K562 (cell line): ENCODE measurements around the gene THEMIS. TPM values are rescaled to one million over a fixed set of nuclear protein-coding genes. Genes with fewer than 3 reads are reported as not detected.

Experiments
- ATAC-seq: fragments of 200-7000 bp; cut with Tn5 transposase; 3 replicates; pipeline ENCODE4 v1.9.1; 2020; ENCODE audit warnings: moderate library complexity
- BruUV-seq: library from RNA; stranded (reverse); fragments of 400-500 nt; replicated peaks from 2 replicates; lab custom pipeline; 2021; lab: Mats Ljungman, UMichigan
- CTCF ChIA-PET: fragments of 300-600 bp; formaldehyde crosslinking; extraction: SDS; loops from one replicate; lab custom pipeline; 2021; ENCODE audit warnings: low intra/inter-chr PET ratio; lab: Yijun Ruan, JAX
- POLR2A ChIA-PET: fragments of 300-600, 350-650 bp; sonication (Branson Sonifier 250); formaldehyde crosslinking; extraction: SDS; loops from one replicate; lab custom pipeline; 2021; ENCODE audit warnings: antibody characterized with exemption, inconsistent platforms; lab: Yijun Ruan, JAX
- DNase-seq, 4 experiments: peaks; one replicate each; pipeline versions ENCODE4 v3.0.0 to v3.0.0-alpha.2; 2011 to 2018; ENCODE audit warnings: low spot score in 3 of 4, mixed read lengths in 3 of 4; ENCODE audit errors: extremely low read depth in 1 of 4
- FAIRE-seq: peaks from 2 replicates; lab custom pipeline; 2011; peaks lifted over from hg19 to GRCh38; lab: Jason Lieb, UNC
- H2AFZ ChIP-seq: 2 replicates; pipeline ENCODE4 v1.6.0; 2011; ENCODE audit warnings: low read depth, low read length, control low read depth, inconsistent platforms
- H3K27ac ChIP-seq: fragments of 200-600 bp; 3 replicates; pipeline ENCODE4 v1.8.0; 2011; ENCODE audit warnings: low read depth, mild to moderate bottlenecking, control low read depth, inconsistent platforms, low read length, moderate library complexity, mixed read lengths; ENCODE audit errors: extremely low read depth
- H3K27me3 ChIP-seq, 2 experiments: fragments of 300-600 bp in 1 of 2; 2 replicates in 1 of 2; 3 replicates in 1 of 2; pipeline versions ENCODE4 v1.6.0 to v1.8.0; 2011; ENCODE audit warnings: inconsistent platforms in 2 of 2, low read length in 2 of 2, mild to moderate bottlenecking in 1 of 2, mixed read lengths in 1 of 2, moderate library complexity in 1 of 2; ENCODE audit not compliant: control insufficient read depth in 2 of 2, insufficient read depth in 2 of 2
- H3K36me3 ChIP-seq: fragments of 300-600 bp; 3 replicates; pipeline ENCODE4 v1.8.0; 2011; ENCODE audit warnings: mild to moderate bottlenecking, low read length, inconsistent platforms; ENCODE audit not compliant: control insufficient read depth, insufficient read depth
- H3K4me1 ChIP-seq, 2 experiments: fragments of 200-600 bp in 1 of 2; replicated peaks in 1 of 2; 2 replicates in 1 of 2; 3 replicates in 1 of 2; pipeline versions ENCODE4 v1.5.1 to v1.8.0; 2011; ENCODE audit warnings: inconsistent platforms in 2 of 2, low read length in 2 of 2, mild to moderate bottlenecking in 1 of 2, mixed read lengths in 1 of 2, moderate library complexity in 1 of 2; ENCODE audit not compliant: control insufficient read depth in 2 of 2, insufficient read depth in 2 of 2
- H3K4me2 ChIP-seq: 2 replicates; pipeline ENCODE4 v1.6.1; 2011; ENCODE audit warnings: low read length, control low read depth, inconsistent platforms, mixed read lengths; ENCODE audit not compliant: insufficient read depth
- H3K4me3 ChIP-seq: fragments of 200-600 bp; sonication (generic), shearing (Covaris generic); 2 replicates; pipeline ENCODE4 v1.5.1; 2016; ENCODE audit warnings: control low read depth, inconsistent platforms
- H3K79me2 ChIP-seq: fragments of 200-600 bp; 3 replicates; pipeline ENCODE4 v1.8.0; 2011; ENCODE audit warnings: low read length, inconsistent platforms; ENCODE audit not compliant: control insufficient read depth, insufficient read depth
- H3K9ac ChIP-seq, 2 experiments: 2 replicates each; pipeline versions ENCODE4 v1.6.0 to v1.6.1; 2011; ENCODE audit warnings: low read depth in 2 of 2, low read length in 2 of 2, control low read depth in 1 of 2, inconsistent platforms in 1 of 2, mild to moderate bottlenecking in 1 of 2, mixed read lengths in 1 of 2; ENCODE audit not compliant: insufficient read depth in 1 of 2
- H3K9me1 ChIP-seq: one replicate; pipeline ENCODE4 v1.6.0; 2011; ENCODE audit warnings: inconsistent platforms, mild to moderate bottlenecking, low read length, moderate library complexity; ENCODE audit not compliant: control insufficient read depth, insufficient read depth
- H3K9me3 ChIP-seq: replicated peaks from 2 replicates; pipeline ENCODE4 v1.5.1; 2011; ENCODE audit warnings: low read depth, low read length, inconsistent platforms; ENCODE audit not compliant: control insufficient read depth, insufficient read depth
- H4K20me1 ChIP-seq: replicated peaks from 2 replicates; pipeline ENCODE4 v1.6.1; 2011; ENCODE audit warnings: low read length, inconsistent platforms, mixed read lengths; ENCODE audit not compliant: control insufficient read depth, insufficient read depth
- CREM ChIP-seq: IDR thresholded peaks from 2 replicates; pipeline ENCODE4 v1.6.1; 2014; ENCODE audit warnings: antibody characterized with exemption, low read depth
- HNRNPH1 ChIP-seq: fragments of 200-400 bp; formaldehyde crosslinking; optimal IDR thresholded peaks from 2 replicates; pipeline ENCODE3; 2017; ENCODE audit warnings: low read depth, mild to moderate bottlenecking, low read length, moderate library complexity
- KAT2B ChIP-seq: IDR thresholded peaks from one replicate; pipeline ENCODE4 v1.6.1; 2012; ENCODE audit warnings: low read depth, mild to moderate bottlenecking, control low read depth, inconsistent platforms, low read length, moderate library complexity
- LCOR ChIP-seq: sonication (generic); formaldehyde crosslinking; IDR thresholded peaks from 2 replicates; pipeline ENCODE4 v1.8.0; 2022; ENCODE audit warnings: mild to moderate bottlenecking, missing genetic modification reagents
- SNRNP70 ChIP-seq: fragments of 200-400 bp; formaldehyde crosslinking; optimal IDR thresholded peaks from 2 replicates; pipeline ENCODE3; 2017; ENCODE audit warnings: low read depth, low read length
- TBL1XR1 ChIP-seq, 2 experiments: IDR thresholded peaks; 2 replicates each; pipeline ENCODE4 v1.6.1; 2012; ENCODE audit warnings: improper control_type of control experiment in 2 of 2, low read length in 2 of 2, mild to moderate bottlenecking in 1 of 2
- TEAD1 ChIP-seq, 2 experiments: fragments of 450-650 bp in 1 of 2; sonication (generic) in 1 of 2; formaldehyde crosslinking; IDR thresholded peaks; 2 replicates each; pipeline versions ENCODE4 v1.4.0 to v1.8.0; 2020 to 2022; ENCODE audit warnings: mild to moderate bottlenecking in 2 of 2, missing genetic modification reagents in 1 of 2
- WGBS: fragments of 100-300 bp; shearing (Covaris generic); methylation state at CpG from one replicate; pipeline ENCODE4 v1.1.6; 2016; ENCODE audit warnings: low coverage, mixed read lengths; ENCODE audit not compliant: insufficient coverage; ENCODE audit errors: missing lambda C conversion rate; 5-methylcytosine and 5-hydroxymethylcytosine counted together
- in situ Hi-C: fragments of 300-500 bp; cut with MboI; formaldehyde crosslinking; loops from 4 replicates; pipeline ENCODE4 v1.15.0; 2018; ENCODE audit warnings: inconsistent platforms, mixed read lengths
- intact Hi-C: fragments of 100-400 bp; cut with micrococcal nuclease; formaldehyde crosslinking; loops from 2 replicates; pipeline ENCODE4 v1.14.2; 2022
- polyA plus RNA-seq, 8 experiments: library from polyadenylated mRNA; depleted of rRNA in 4 of 8; stranded (reverse) in 5 of 8; unstranded in 3 of 8; fragments of >200 nt; fragmentation: Nextera tagmentation in 2 of 8; fragmentation: Illumina TruSeq in 1 of 8; extraction: Ambion mirVana in 2 of 8; extraction: Trizol in 1 of 8; gene quantifications; 2 replicates each; pipeline versions ENCODE4 v1.2.1 to v1.2.3, GENCODE V29; 2011 to 2014; ENCODE audit warnings: inconsistent platforms in 1 of 8, missing spikeins in 1 of 8
- total RNA-seq, 7 experiments: library from RNA; depleted of rRNA in 6 of 7; stranded (reverse); fragments of >200 nt in 6 of 7; fragmentation: Illumina TruSeq in 2 of 7; extraction: Trizol in 2 of 7; gene quantifications; 2 replicates each; pipeline versions ENCODE4 v1.2.1 to v1.2.3, GENCODE V29; 2011 to 2021; ENCODE audit warnings: low replicate concordance in 1 of 7
- TF ChIP-seq, protein P1 (sequence below), 2 experiments: fragments of 450-650 bp; formaldehyde crosslinking in 1 of 2; IDR thresholded peaks; 2 replicates each; pipeline versions ENCODE4 v1.4.0 to v1.6.1; 2014 to 2020; ENCODE audit warnings: mild to moderate bottlenecking in 2 of 2, borderline replicate concordance in 1 of 2, low read depth in 1 of 2
- TF ChIP-seq, protein P2 (sequence below): fragments of 250-450 bp; sonication (Bioruptor Pico); IDR thresholded peaks from 2 replicates; pipeline ENCODE4 v1.9.0; 2021; ENCODE audit warnings: mild to moderate bottlenecking
- TF ChIP-seq, protein P3 (sequence below): fragments of 250-450 bp; sonication (Bioruptor Pico); IDR thresholded peaks from 2 replicates; pipeline ENCODE4 v1.8.0; 2022; ENCODE audit warnings: moderate library complexity, mild to moderate bottlenecking, inconsistent platforms
- TF ChIP-seq, protein P4 (sequence below): fragments of 250-450 bp; sonication (Bioruptor Pico); IDR thresholded peaks from 2 replicates; pipeline ENCODE4 v1.8.0; 2022; ENCODE audit warnings: inconsistent platforms

THEMIS gene
- total and polyA plus RNA-seq, 9 of the 15 experiments (the other 6 are each of a cell fraction or from before 2014, with no cell fraction given), result 0.09 TPM; not detected in 8

DNA sequence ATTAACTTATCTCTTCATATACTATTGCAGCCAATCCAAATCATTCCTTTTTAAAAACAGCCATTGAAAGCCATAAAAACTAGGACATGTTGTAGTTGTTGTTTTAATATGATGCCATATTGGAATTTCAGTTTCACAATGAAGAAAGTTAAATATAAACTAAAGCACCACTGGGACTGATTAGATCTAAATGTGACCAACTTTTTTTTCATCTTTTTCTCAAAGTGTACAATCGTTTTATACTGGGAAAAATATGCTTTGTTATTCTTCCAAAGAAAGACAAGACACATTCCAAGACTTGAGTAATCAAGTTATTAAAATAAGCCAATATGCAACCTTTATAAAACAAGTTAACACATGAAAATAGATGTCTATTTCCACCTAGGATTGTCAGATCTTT, 68.5 kb downstream of the THEMIS start:
- intact Hi-C loops (no loop called here), in situ Hi-C loops (no loop called here)
- ChIA-PET POLR2A (no interaction called here), CTCF (no interaction called here)
- BruUV-seq, result no TSS peak
- H3K4me1 ChIP-seq, result no peaks in the 10 kb centered on the region
- no peak for ATAC-seq
- no peaks in the 10 kb centered on the region for H3K36me3 ChIP-seq
- H3K27ac ChIP-seq, result no peak overlapping the region
- H3K9ac ChIP-seq, result no peak overlapping the region
- H2AFZ ChIP-seq, result no peak overlapping the region
- no peaks in the 10 kb centered on the region for H3K9me1 ChIP-seq
- no peak overlapping the region for H3K4me3 ChIP-seq
- H3K9me3 ChIP-seq, result no peaks in the 10 kb centered on the region
- no peak for FAIRE-seq
- H3K79me2 ChIP-seq, result no peaks in the 10 kb centered on the region
- WGBS, result 0% methylated on average over 1 of the region's 1 CpG
- TF ChIP-seq, protein P1, sequence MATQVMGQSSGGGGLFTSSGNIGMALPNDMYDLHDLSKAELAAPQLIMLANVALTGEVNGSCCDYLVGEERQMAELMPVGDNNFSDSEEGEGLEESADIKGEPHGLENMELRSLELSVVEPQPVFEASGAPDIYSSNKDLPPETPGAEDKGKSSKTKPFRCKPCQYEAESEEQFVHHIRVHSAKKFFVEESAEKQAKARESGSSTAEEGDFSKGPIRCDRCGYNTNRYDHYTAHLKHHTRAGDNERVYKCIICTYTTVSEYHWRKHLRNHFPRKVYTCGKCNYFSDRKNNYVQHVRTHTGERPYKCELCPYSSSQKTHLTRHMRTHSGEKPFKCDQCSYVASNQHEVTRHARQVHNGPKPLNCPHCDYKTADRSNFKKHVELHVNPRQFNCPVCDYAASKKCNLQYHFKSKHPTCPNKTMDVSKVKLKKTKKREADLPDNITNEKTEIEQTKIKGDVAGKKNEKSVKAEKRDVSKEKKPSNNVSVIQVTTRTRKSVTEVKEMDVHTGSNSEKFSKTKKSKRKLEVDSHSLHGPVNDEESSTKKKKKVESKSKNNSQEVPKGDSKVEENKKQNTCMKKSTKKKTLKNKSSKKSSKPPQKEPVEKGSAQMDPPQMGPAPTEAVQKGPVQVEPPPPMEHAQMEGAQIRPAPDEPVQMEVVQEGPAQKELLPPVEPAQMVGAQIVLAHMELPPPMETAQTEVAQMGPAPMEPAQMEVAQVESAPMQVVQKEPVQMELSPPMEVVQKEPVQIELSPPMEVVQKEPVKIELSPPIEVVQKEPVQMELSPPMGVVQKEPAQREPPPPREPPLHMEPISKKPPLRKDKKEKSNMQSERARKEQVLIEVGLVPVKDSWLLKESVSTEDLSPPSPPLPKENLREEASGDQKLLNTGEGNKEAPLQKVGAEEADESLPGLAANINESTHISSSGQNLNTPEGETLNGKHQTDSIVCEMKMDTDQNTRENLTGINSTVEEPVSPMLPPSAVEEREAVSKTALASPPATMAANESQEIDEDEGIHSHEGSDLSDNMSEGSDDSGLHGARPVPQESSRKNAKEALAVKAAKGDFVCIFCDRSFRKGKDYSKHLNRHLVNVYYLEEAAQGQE (IDR thresholded peaks at IDR 0.05; ENCODE audit: borderline replicate concordance), result no peak
- TF ChIP-seq, protein P1 (CRISPR knock-in tag; IDR thresholded peaks at IDR 0.05; ENCODE audit: low read depth), result no peak
- TF ChIP-seq HNRNPH1 (no peak), SNRNP70 (no peak), CREM (no peak), TBL1XR1 (IDR thresholded peaks at IDR 0.05; ENCODE audit: low read length in 2 of 2) (no peak), KAT2B (no peak), LCOR (no peak), TEAD1 (CRISPR knock-in tag; IDR thresholded peaks at IDR 0.05) (no peak)
- TF ChIP-seq, protein P2, sequence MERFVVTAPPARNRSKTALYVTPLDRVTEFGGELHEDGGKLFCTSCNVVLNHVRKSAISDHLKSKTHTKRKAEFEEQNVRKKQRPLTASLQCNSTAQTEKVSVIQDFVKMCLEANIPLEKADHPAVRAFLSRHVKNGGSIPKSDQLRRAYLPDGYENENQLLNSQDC (CRISPR knock-in tag), result no peak
- TF ChIP-seq, protein P3, sequence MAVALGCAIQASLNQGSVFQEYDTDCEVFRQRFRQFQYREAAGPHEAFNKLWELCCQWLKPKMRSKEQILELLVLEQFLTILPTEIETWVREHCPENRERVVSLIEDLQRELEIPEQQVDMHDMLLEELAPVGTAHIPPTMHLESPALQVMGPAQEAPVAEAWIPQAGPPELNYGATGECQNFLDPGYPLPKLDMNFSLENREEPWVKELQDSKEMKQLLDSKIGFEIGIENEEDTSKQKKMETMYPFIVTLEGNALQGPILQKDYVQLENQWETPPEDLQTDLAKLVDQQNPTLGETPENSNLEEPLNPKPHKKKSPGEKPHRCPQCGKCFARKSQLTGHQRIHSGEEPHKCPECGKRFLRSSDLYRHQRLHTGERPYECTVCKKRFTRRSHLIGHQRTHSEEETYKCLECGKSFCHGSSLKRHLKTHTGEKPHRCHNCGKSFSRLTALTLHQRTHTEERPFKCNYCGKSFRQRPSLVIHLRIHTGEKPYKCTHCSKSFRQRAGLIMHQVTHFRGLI (CRISPR knock-in tag), result no peak
- TF ChIP-seq, protein P4, sequence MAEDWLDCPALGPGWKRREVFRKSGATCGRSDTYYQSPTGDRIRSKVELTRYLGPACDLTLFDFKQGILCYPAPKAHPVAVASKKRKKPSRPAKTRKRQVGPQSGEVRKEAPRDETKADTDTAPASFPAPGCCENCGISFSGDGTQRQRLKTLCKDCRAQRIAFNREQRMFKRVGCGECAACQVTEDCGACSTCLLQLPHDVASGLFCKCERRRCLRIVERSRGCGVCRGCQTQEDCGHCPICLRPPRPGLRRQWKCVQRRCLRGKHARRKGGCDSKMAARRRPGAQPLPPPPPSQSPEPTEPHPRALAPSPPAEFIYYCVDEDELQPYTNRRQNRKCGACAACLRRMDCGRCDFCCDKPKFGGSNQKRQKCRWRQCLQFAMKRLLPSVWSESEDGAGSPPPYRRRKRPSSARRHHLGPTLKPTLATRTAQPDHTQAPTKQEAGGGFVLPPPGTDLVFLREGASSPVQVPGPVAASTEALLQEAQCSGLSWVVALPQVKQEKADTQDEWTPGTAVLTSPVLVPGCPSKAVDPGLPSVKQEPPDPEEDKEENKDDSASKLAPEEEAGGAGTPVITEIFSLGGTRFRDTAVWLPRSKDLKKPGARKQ (CRISPR knock-in tag), result no peak
- no peaks in the 10 kb centered on the region for H3K27me3 ChIP-seq
- DNase-seq, result no peak
- no peaks in the 10 kb centered on the region for H4K20me1 ChIP-seq
- H3K4me2 ChIP-seq, result no peak overlapping the region
